ENCODE data around the gene PHC2. TPM values are rescaled to one million over a fixed set of nuclear protein-coding genes. Genes with fewer than 3 reads are reported as not detected.

The PHC2 gene
- total and polyA plus RNA-seq, 2 of the 13 experiments (the other 11 are each of a cell fraction or from before 2014, with no cell fraction given): 52.5 to 84.9 TPM

- TF ChIP-seq AKNA (CRISPR knock-in tag; IDR thresholded peaks at IDR 0.05; ENCODE audit: borderline replicate concordance): no peak
- 0 out of 2 replicates have a peak, but pooled peaks have one; percentile 11 for TF ChIP-seq STAG1 (CRISPR knock-in tag; IDR thresholded peaks at IDR 0.05)
- TF ChIP-seq SUZ12 (IDR thresholded peaks at IDR 0.05; ENCODE audit: low read depth, low read length): no peak
- TF ChIP-seq ZNF615 (CRISPR knock-in tag; IDR thresholded peaks at IDR 0.05; ENCODE audit: borderline replicate concordance): no peak
- TF ChIP-seq PRDM15 (CRISPR knock-in tag; IDR thresholded peaks at IDR 0.05): no peak
- no peak for TF ChIP-seq ZNF629 (CRISPR knock-in tag; conservative IDR thresholded peaks at IDR 0.05)
- no peak for TF ChIP-seq EED (CRISPR knock-in tag; IDR thresholded peaks at IDR 0.05)
- no peak for TF ChIP-seq KAT8 (CRISPR knock-in tag; IDR thresholded peaks at IDR 0.05)
- peak; percentile 41 for TF ChIP-seq CTCF (CRISPR knock-in tag; IDR thresholded peaks at IDR 0.05)
- TF ChIP-seq PCBP2 (optimal IDR thresholded peaks at IDR 0.05; ENCODE audit: low read depth, low read length, poor library complexity, severe bottlenecking): no peak
- no peak for TF ChIP-seq PRDM4 (CRISPR knock-in tag; IDR thresholded peaks at IDR 0.05; ENCODE audit: borderline replicate concordance)
- TF ChIP-seq SP4 (CRISPR knock-in tag; IDR thresholded peaks at IDR 0.05): peak; percentile 64
- TF ChIP-seq JARID2 (CRISPR knock-in tag; IDR thresholded peaks at IDR 0.05; ENCODE audit: insufficient replicate concordance): no peak
Measured at GRCh38 chr1:33430692-33431593, at the start of gene PHC2 (continued).

Data from HepG2 (cell line).